Tibial artery (tissue), 4 donors: ENCODE results near the gene PDF.
"Not testable (repeated sequence)": the region's sequence is repeated elsewhere in the genome, so short reads cannot be mapped to it uniquely, and the experiment has no call there.

Source experiments
- DNase-seq, 2 donors: peaks; one replicate each; pipeline ENCODE4 v3.0.0-alpha.2; 2019
- H3K27ac ChIP-seq, 2 donors: fragments of 200-600 bp; sonication (generic) in 1 of 2; 1 replicate in 1 of 2; 2 replicates in 1 of 2; pipeline ENCODE4 v1.5.1; 2018 to 2019; ENCODE audit warnings: mild to moderate bottlenecking in 1 of 2
- H3K27me3 ChIP-seq, 2 donors: fragments of 200-600 bp; sonication (generic) in 1 of 2; one replicate each; pipeline versions ENCODE4 v1.5.1 to v1.6.0; 2016 to 2019
- H3K36me3 ChIP-seq, 3 donors: fragments of 200-600 bp; sonication (generic) in 2 of 3; one replicate each; pipeline ENCODE4 v1.5.1; 2016 to 2019; ENCODE audit warnings: mild to moderate bottlenecking in 2 of 3
- H3K4me1 ChIP-seq, 4 donors: fragments of 200-600 bp; sonication (generic) in 2 of 4; 1 replicate in 3 of 4; 2 replicates in 1 of 4; pipeline ENCODE4 v1.5.1; 2016 to 2019
- H3K4me3 ChIP-seq, 2 donors: fragments of 200-600 bp; sonication (generic) in 1 of 2; 1 replicate in 1 of 2; 2 replicates in 1 of 2; pipeline ENCODE4 v1.5.1; 2018 to 2019; ENCODE audit warnings: mild to moderate bottlenecking in 2 of 2
- H3K9me3 ChIP-seq, 3 donors: fragments of 200-600 bp; sonication (generic) in 1 of 3; one replicate each; pipeline ENCODE4 v1.5.1; 2016 to 2019
- CTCF ChIP-seq, 2 experiments: fragments of 200-600 bp in 1 of 2; fragments of 450-650 bp in 1 of 2; IDR thresholded peaks; one replicate each; pipeline ENCODE4 v1.5.1; 2017 to 2019; ENCODE audit warnings: antibody characterized with exemption in 2 of 2, mild to moderate bottlenecking in 1 of 2, moderate library complexity in 1 of 2
- intact Hi-C: fragments of 100-400 bp; cut with DNase I; formaldehyde crosslinking; loops from one replicate; pipeline ENCODE4 v1.15.0; 2023; ENCODE audit warnings: low total_unique reads

Gene PDF

GRCh38 chr16:69307091-69307490 lies 23.3 kb downstream of the PDF start:
- TF ChIP-seq CTCF (IDR thresholded peaks at IDR 0.05) = no peak
- H3K4me3 ChIP-seq = no peak overlapping the region
- intact Hi-C loops = no loop called here
- H3K36me3 ChIP-seq = peaks cover 8 to 16% (median 14%) of the 10 kb centered on the region in 3 donors
- no peaks in the 10 kb centered on the region for H3K27me3 ChIP-seq
- H3K9me3 ChIP-seq = no peaks in the 10 kb centered on the region
- no peak overlapping the region for H3K27ac ChIP-seq
- no peak for DNase-seq
- peaks cover 3 to 12% (median 8%) of the 10 kb centered on the region in 4 donors for H3K4me1 ChIP-seq

- Histone ChIP-seq H3K4me1 (peaks cover 0 to 8% (median 6%) of the 10 kb centered on the region in 4 donors), H3K27ac (no peak overlapping the region), H3K27me3 (no peaks in the 10 kb centered on the region), H3K4me3 (no peak overlapping the region), H3K9me3 (no peaks in the 10 kb centered on the region), H3K36me3 (peaks cover 10 to 24% (median 16%) of the 10 kb centered on the region in 3 donors)
- no peak for TF ChIP-seq CTCF (IDR thresholded peaks at IDR 0.05)
- DNase-seq = no peak
- intact Hi-C loops = no loop called here
Measured at GRCh38 chr16:69306031-69306430, 24.4 kb downstream of the PDF start.

- H3K36me3 ChIP-seq = peaks cover 27 to 42% (median 33%) of the 10 kb centered on the region in 3 donors
- intact Hi-C loops = no loop called here
- no peak for TF ChIP-seq CTCF (IDR thresholded peaks at IDR 0.05)
- H3K4me3 ChIP-seq = no peak overlapping the region
- H3K4me1 ChIP-seq = no peaks in the 10 kb centered on the region
- no peak overlapping the region for H3K27ac ChIP-seq
- no peaks in the 10 kb centered on the region for H3K9me3 ChIP-seq
- no peak for DNase-seq
- no peaks in the 10 kb centered on the region for H3K27me3 ChIP-seq
Measured at GRCh38 chr16:69302301-69302700, 28.1 kb downstream of the PDF start.

- intact Hi-C loops = no loop called here
- Histone ChIP-seq H3K27ac (no peak overlapping the region), H3K27me3 (no peaks in the 10 kb centered on the region), H3K4me1 (no peaks in the 10 kb centered on the region), H3K36me3 (peaks cover 27 to 42% (median 38%) of the 10 kb centered on the region in 3 donors), H3K4me3 (no peak overlapping the region), H3K9me3 (no peaks in the 10 kb centered on the region)
- DNase-seq = no peak
- TF ChIP-seq CTCF (IDR thresholded peaks at IDR 0.05) = no peak
Measured at GRCh38 chr16:69301861-69302260, 28.5 kb downstream of the PDF start.

- H3K9me3 ChIP-seq = no peaks in the 10 kb centered on the region
- no peak overlapping the region for H3K27ac ChIP-seq
- no peak for TF ChIP-seq CTCF (IDR thresholded peaks at IDR 0.05)
- no peak overlapping the region for H3K4me3 ChIP-seq
- H3K36me3 ChIP-seq = peaks cover 27 to 42% (median 40%) of the 10 kb centered on the region in 3 donors
- H3K27me3 ChIP-seq = no peaks in the 10 kb centered on the region
- H3K4me1 ChIP-seq = no peaks in the 10 kb centered on the region
- intact Hi-C loops = no loop called here
- no peak for DNase-seq
Measured at GRCh38 chr16:69301187-69301586, 29.2 kb downstream of the PDF start.

- H3K27me3 ChIP-seq = no peaks in the 10 kb centered on the region
- H3K4me3 ChIP-seq = no peak overlapping the region
- DNase-seq = no peak
- H3K27ac ChIP-seq = no peak overlapping the region
- TF ChIP-seq CTCF (IDR thresholded peaks at IDR 0.05) = no peak
- H3K4me1 ChIP-seq = no peaks in the 10 kb centered on the region
- peaks cover 19 to 31% (median 31%) of the 10 kb centered on the region in 3 donors for H3K36me3 ChIP-seq
- intact Hi-C loops = no loop called here
- no peaks in the 10 kb centered on the region for H3K9me3 ChIP-seq
Measured at GRCh38 chr16:69298261-69298660, 32.1 kb downstream of the PDF start.

GRCh38 chr16:69296771-69297170 lies 33.6 kb downstream of the PDF start:
- H3K4me3 ChIP-seq, intact Hi-C loops, H3K4me1 ChIP-seq, H3K27me3 ChIP-seq, H3K9me3 ChIP-seq, H3K27ac ChIP-seq, DNase-seq: not testable (repeated sequence)
- peaks cover 19 to 31% (median 24%) of the 10 kb centered on the region in 3 donors for H3K36me3 ChIP-seq
